Activated CD8-positive, alpha-beta memory T cell treated with anti-CD3 and anti-CD28 coated beads, Interleukin-2, amount 50 U/mL, for 1 hour (primary cell): ENCODE measurements around the gene PHACTR3.
"Not testable (repeated sequence)": the region's sequence is repeated elsewhere in the genome, so short reads cannot be mapped to it uniquely, and the experiment has no call there.

ENCODE experiments used
- DNase-seq: peaks from one replicate; pipeline ENCODE4 v3.0.0-alpha.2; 2020; ENCODE audit errors: extremely low read depth

The PHACTR3 gene

DNA sequence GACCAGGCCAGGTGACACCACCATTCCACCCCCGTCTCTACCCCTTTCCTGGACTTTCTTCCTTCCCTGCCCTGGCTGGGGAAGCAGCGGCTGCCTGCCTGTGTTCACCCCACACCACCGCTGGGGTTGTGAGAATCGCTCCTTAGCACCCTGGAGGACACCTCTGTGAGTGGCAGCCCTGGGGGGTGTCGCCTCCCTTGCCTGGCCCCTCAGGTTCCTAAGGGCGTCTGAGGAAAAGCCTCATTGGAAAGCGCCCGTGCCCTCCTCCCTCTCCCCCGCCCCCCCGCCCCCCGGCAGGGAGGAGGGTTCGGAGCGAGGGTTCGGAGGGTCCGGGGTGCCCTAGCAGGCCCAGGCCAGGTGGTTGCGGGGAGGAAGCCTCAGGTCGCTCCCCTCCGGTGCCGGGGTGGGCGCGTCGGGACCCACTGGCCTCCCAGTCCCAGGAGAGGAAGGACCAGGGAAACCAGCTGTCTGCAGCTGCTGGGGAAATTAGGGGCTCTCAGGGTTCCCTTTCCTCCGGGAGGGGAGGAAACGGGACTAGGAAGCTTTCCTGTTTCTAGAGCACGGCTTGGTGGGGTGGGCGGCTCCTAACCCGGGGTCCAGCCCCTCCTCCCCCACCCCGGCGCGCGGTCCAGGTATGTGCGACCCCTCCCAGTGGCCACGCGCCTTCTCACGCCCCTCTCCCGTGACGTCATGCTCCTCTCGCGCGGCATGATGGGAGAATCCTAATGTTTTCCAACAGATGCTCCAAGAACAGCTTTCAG is at the start of gene PHACTR3:
Gene PHACTR3 (plus strand): TSS at position 760 of the 761 bp plus-strand sequence. CDS start 475 bp downstream, outside the sequence.
- no peak for DNase-seq

DNA sequence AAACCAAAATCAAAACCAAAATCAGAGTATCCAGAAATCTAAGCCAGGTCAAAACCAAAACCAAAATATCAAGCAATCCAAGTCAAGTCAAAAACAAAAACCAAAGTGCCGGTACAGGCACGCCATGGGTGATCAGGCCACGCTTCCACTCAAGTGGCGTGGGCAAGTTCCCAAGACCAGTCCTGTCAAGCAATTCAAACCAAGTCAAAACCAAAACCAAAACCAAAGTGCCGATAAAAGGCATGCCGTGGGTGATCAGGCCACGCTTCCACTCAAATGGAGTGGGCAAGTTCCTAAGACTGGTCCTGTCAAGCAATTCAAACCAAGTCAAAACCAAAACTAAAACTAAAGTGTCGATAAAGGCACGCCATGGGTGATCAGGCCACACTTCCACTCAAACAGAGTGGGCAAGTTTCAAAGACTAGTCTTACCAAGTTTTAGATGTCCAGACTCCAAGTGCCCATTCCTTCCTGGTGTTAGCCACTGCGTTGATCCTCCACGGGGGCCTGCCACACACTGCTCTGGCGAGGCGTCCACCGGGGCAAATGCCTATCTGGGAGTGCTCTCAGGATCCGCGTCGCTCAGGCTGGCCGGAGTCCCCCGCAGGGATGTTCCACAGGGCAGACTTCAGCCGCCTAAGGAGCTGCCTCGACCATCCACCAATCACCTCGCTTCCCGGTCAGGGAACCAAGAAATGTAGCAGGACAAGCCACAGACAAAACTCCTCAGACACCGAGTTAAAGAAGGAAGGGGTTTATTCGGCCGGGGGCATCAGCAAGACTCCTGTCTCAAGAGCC is 46.4 kb upstream of the PHACTR3 start:
- not testable (repeated sequence) for DNase-seq

DNA sequence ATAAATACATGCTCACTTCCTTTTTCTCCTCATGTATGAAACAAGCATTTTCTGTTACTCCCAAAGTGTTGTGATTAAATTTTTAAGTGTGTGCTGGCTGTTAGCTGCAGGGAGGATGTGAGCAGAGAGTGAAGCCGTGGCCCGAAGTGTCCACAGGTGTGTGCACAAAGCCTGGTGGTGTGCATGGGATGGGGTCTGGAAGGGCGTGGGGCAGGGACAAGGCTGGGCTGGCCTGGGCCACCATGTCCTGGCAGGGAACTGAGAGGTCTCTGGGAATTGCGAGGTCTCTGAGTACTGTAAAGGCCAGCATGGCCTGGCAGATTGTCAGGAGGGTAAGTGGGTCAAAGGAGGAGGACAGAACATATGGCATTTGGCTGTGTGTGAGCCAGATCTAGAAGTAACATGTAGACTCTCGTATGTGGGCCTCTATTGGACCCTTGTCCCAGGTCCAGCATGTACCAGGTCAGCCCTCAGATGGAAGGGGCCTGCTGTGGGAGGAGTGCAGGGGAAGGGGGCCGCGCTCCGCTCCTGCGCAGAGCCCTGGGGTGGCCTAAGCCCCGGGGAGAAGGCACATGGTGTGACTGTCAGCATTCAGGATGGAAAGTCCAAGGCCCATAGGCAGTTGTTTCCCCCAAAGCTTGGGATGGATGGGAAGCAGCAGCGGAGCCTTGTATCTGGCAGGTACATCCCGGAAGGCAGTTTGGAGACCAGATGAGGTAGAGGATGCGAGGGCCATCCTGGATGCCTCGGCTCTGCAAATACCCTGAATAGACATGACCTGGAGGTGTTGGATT is 45.1 kb upstream of the PHACTR3 start:
- no peak for DNase-seq

DNA sequence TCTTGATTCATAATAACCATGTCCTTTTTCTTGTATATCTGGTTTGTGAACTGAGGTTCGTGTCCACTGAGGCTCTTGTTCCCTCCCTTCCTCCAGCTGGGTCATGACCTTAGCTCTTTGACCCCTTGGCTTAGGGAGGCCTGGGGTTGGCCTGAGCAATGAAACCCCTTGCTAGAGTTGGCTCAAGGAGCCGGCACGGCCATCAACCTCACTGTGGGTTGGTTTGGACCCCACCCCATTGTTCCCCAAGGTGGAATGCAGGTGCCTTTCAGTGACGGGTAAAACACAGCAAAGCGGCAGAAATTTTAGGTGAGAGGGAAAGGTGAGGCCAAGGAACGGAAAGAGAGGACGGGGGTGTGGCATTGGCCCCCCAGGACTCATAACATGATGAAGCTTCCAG is 44.5 kb upstream of the PHACTR3 start:
- no peak for DNase-seq

DNA sequence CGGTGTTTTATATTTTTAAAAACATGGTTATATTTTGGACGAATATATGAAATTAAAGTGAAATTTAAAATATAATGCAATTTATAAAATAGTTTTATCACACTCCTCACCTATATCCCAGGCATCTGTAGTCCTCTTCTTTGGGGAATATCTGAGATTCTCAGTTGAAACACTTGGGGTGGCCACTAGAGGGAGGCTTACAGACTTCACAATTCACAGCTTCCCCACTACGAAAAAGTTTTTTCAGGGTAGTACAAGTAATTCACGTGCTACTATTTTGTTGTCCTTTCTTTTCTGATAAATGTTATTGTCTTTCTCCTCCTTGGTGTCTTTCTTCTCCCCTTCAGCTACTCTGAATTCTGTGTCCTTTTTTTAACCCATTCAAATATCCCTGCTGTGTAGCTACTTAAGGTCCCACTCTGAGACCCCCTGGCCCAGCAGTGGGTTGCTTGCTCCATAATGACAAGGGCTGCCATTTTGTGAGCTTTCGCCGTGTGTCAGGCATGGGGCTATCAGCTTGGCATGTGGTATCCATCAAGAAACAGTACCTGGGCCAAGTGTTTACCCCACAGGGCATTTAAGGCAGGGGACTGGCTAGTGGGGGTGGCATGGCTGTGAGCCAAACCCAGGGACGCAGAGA is 43.6 kb upstream of the PHACTR3 start:
- DNase-seq = no peak

DNA sequence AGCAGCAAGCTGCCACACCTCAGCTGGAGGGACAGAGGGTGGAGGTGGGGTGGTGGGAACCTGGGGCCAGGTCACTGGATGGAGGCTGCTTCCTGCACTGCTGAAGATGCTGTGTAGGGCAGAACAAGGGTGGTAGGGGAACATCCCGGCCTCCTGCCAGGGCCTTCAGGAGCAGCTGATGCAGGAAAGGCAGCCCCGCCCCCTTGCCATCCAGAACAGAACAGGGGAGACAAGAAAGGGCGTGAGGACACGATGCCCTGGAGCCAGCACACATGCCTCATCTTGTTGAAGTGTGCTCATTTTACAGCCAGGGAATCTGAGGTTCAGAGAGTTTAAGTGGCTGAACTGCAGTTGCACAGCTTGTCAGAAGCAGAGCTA is 43.1 kb upstream of the PHACTR3 start:
- no peak for DNase-seq

DNA sequence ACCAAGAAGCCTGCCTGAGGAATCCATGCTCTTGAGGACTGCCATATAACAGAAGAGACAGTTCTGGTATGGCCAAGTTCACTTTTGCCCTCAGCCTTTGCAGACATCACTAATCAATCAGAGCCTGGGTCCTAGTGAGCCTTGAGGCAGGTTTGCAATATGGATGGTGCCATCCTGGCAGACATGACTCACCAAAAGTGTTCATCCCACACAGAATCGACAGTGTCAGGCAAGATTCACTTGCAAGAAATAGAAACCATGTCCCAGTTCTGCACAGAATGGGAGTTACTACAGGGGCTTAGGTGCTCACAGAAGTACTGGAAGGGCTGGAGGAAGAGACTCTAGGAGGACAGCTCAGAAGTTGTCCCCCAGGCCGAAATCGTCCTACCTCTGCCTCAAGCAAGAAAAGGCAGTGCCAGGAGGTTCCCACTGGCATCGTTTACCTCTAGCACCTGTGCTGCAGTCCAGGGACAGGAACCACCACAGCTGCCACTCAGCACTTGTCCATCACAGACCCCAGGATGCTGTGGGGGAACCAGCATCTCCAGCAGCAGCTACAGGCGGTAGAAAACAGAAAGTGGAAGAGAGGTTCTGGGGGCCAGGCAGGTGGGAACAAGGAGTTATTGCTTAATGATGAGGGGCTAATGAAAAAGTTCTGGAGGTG is 42.6 kb upstream of the PHACTR3 start:
- DNase-seq = no peak

DNA sequence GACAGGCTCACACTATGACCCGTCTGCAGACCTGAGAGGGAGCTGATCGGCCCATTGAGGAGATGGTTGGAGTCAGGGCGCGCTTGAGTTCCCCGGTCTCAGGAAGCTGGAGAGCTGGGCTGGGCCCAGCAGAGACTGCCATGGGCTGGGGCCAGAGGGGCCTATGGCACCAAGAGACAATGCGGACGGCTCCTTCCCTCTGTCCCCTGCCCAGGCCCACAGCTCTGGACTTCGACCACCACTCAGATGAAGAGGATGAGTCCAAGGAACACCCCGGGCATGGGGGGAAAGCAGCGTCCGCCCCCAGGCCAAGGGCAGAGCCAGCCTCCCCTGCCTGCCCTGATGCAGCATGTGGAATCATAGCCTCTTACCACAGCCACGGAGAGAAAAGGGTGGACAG is 40.2 kb upstream of the PHACTR3 start:
- DNase-seq = no peak

DNA sequence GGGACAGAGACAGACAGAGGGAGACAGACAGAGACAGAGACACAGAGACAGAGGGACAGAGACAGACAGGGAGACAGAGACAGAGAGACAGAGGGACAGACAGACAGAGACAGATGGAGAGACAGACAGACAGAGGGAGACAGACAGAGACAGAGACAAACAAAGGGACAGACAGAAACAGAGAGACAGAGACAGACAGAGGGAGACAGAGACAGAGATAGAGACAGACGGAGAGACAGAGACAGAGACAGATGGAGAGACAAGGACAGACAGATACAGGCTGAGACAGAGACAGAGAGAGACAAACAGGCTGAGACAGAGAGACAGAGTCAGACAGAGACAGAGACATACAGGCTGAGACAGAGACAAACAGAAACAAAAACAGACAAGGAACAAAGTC is 39.4 kb upstream of the PHACTR3 start:
- no peak for DNase-seq

DNA sequence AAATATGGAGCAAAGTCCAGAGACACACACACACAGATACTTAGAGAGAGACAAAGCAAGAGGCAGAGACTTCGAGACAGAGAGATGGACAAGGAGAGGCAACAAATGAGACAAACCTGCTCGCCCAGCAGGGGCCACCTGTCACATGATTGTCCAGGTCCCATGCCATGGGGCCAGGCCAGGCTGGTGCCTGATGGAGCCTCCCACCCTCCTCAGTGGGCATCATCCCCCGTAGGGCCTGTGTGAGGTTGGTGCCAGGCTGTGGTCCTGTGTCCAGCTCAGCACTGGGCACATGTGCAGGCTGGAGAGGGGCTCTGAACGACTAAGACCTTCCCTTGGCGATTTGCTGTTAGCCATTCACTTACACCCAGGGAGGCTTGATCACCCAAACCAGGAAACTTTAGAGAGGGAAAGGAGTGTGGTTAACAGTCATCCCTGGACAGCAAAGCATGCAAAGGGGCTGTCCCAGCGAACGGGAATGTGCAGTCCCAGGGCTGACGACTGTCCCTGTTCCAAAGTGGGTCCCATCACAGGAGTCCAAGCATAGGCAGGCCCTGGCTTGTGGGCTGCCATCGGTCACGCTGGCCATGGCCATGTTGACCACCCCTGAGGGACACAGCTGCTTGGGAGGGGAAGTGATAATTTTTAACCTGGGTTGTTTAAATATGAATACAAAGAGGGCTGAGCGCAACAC is 38.4 kb upstream of the PHACTR3 start:
- no peak for DNase-seq

DNA sequence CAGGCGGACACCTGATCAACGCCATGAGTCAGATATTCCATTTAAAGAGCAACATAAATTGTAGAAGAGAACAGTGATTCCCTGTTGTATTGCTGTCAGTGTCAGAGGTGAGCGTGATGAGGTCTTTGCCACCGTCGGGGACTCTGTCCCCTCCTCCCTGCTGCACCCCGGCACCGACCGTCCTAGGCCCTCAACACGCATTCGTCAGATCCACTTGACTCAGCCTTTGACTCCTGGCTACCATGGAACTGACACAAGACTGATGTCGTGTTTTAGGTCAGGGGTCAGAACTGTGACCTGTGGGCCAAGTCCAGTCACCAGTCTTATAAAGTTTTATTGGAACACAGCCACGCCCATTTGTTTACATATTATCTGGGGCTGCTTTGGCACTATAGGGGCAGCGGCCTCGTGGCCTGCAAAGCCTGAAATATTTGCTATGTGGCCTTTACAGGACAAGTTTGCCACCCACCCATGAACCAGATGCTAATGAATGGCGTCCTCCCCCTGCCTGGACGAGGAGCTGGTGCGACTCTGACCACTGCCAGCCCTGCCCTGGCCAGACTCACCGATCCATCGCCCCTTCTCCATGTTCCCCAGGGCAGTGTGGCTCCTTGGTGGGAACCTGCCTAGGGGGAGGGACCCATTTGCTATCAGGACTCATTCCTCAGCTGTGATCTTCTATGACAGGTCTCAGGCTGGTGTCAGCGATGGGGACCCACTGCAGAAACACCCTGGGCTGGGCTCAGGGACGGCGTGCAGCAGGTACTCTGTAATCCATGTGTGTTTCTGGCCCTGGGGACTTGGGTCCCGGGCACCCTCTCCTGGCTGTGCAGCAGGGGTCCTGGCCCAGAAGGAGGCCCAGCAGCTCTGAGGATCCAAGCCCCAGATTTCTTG is 37.5 kb upstream of the PHACTR3 start:
- no peak for DNase-seq

DNA sequence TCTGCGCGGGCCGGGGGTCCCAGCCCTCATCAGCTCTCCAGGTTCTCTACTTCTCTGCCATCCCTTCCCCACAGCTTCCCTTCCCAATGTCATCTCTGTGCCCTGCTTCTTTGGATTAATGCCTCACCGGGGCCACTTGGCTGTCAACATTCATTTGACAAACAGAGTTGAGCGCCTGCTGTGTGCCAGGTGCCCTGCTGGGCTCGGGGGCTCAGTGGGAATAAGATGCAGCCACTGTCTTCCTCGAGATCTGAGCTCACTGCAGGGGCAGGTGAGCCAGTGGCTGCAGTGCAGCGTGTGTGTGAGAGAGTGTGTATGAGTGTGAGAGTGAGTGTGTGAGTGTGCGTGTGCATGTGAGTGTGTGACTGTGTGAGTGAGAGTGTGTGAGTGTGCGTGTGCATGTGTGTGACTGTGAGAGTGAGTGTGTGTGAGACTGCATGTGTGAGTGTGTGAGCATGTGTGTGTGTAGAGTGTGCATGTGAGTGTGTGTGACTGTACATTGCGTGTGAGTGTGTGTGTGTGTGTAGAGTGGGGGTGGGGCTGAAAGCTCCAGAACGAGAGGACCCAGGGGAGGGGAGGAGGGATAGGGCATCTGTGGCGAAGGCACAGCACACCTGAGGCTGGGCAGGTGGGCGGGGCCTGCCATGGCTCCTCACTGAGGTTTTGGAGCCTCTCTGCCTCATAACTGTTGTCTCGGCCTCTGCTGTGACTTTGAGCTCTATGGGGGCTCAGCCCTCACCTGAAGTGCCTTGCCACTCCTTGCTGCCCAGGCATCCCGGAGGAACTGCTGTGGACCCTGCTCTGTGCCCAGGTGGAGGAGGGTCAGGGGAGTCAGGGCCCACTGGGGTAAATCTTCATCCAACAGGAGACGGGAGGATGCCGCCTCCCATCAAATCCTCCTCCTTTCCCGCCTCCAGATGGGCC is 36.5 kb upstream of the PHACTR3 start:
- DNase-seq = no peak

DNA sequence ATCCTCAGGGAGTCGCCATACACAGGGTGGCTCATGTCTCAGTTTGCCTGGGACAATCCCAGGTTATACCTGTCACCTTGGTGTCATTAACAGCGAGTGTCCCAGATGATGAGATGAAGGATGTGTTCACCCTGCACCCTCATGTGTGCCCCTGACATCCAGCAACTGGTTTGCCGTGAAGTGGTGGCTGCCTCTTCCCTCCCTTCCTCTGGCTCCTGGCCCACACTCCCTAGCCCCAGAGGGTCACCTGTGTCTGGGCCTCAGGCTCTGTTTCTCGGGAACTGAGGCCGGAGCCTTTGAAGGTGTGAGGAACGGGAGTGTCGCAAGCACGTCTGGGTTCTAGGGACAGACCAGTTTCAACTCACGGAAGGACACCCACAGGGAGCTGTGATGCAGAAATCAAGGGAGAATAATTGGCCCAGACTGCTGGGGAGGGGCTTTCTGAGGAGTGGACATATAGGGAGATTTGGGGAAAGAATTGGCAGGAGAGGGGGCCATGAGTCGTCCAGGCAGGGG is 35.8 kb upstream of the PHACTR3 start:
- DNase-seq = no peak

DNA sequence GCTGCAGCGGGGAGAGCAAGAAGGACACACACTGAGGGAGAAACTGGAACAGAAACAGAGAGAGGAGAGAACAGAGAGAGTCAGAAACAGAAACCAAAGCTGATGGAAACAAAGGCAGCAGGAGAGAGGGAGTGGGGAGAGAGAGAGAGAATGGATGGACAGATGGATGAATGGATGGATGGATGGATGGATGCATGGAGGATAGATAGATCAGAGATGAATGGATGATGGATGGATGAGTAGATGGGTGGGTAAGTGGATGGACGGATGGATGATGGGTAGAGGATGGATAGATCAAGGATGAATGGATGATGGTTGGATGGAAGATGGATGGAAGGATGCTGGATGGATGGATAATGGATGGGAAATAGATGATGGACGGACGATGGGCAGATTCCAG is 35.0 kb upstream of the PHACTR3 start:
- DNase-seq = no peak

DNA sequence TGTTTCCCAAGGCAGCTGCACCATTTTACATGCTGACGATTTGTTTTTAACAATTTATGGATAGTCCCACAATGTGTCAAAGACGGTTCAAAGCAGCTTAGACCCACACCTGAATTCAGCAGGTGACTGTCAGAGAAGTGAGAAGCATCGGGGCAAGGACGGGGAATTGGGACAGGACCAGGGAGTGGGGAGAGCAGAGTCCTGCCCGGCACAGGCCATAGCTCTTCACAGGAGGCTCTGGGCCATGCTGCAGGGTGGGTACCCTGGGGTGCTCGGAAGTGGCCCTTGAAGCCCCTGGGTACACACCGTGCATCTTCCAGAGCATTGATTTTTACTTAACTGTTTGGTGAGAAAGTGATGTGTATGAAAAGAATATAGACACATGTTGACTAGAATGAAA is 33.2 kb upstream of the PHACTR3 start:
- no peak for DNase-seq

DNA sequence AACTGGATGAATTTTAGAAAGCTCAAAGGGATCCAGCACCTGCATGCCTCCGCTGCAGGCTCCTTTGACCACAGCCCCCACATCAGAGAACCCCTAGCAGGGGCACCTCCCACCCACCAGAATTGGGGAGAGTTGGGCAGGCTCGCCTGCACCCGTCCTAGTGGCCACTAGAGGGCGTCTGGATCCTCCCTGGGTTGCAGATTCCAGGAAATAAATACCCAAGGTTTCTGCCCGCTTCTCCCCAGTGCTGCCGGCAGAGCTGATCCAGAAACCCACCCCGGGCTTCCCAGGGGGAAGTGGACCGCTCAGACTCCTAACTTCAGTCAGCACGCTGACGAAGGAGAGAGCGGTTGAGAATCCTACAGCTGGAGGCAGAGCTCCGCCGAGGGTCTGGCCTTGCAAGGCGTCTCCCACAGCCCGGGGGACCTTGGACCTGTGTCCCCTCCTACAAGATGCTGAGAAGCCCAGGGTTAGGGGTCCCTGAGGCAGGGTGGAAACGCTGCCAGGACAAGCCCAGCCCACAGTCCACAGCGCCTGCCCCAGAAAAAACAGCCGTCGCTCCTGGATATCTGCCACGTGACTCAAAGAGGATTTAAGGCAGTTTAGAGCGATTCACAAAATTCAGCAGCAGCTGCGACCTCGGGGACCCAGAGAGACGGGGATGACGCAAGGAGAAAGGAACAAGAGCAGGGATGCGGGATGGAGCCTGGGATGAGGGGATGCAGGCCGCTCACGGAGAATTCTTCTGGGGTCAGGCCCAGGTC is 32.6 kb upstream of the PHACTR3 start:
- no peak for DNase-seq

DNA sequence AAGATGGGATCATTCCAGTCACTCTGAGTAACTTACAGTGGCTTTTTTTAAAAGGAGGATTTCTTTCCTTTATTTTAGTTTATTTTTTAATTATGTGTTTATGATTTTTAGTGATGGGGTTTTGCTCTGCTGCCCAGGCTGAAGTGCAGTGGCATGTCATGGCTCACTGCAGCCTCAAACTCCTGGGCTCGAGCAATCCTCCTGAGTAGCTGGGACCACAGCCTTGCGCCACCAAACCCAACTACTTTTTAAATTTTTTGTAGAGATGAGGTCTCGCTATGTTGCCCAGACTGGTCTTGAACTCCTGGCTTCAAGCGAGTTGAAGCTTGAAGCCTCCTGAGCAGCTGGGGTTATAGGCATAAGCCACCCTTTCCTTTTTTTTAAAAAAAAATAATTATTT is 31.8 kb upstream of the PHACTR3 start:
- no peak for DNase-seq

DNA sequence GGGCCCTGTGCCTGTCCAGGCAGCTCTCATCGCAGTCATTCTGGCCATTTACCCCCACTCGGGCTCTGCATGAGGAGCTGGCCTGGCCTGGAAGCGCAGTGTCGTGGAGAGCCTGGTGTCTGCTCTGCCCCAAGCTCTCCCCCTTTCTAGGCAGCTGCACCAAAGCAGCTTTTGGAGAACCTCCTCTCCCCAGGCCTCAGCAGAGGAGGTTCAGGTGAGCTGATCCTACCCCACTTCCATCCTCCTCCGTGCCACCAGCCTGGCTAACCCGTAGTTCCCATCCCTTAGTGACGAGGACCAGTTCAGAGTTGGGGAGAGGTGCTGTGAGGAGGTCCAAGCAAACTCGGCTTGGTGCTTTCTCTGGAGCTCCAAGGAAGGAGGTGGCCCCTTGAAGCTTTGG is 30.5 kb upstream of the PHACTR3 start:
- DNase-seq = no peak
